A673 (cell line): ENCODE measurements around the gene SINHCAF. TPM values are rescaled to one million over a fixed set of nuclear protein-coding genes. Genes with fewer than 3 reads are reported as not detected.

Experiments used
- BruUV-seq: library from RNA; stranded (reverse); fragments of 400-500 nt; replicated peaks from 2 replicates; lab custom pipeline; 2021; lab: Mats Ljungman, UMichigan
- CTCF ChIA-PET: fragments of 300-600 bp; sonication (Branson Sonifier 250); formaldehyde crosslinking; loops from one replicate; lab custom pipeline; 2022; ENCODE audit warnings: antibody characterized with exemption; lab: Charles Lee
- POLR2A ChIA-PET: fragments of 300-600 bp; sonication (Branson Sonifier 250); formaldehyde crosslinking; loops from one replicate; lab custom pipeline; 2022; ENCODE audit warnings: antibody characterized with exemption; ENCODE audit not compliant: low non-redundant PET; lab: Charles Lee
- DNase-seq: peaks from one replicate; pipeline ENCODE4 v3.0.0-alpha.2; 2015; ENCODE audit warnings: low spot score
- H3K27ac ChIP-seq: fragments of 200-600 bp; sonication (generic); 2 replicates; pipeline ENCODE4 v1.5.1; 2016; ENCODE audit warnings: mixed run types, low read depth, mild to moderate bottlenecking, mixed read lengths, antibody characterized with exemption, low read length; ENCODE audit not compliant: poor library complexity, severe bottlenecking
- H3K27me3 ChIP-seq: fragments of 200-600 bp; sonication (generic); replicated peaks from 2 replicates; pipeline ENCODE4 v1.6.1; 2017; ENCODE audit warnings: mixed run types, low read depth, mild to moderate bottlenecking, mixed read lengths, antibody characterized with exemption, low read length; ENCODE audit not compliant: insufficient read depth, poor library complexity
- H3K36me3 ChIP-seq: fragments of 200-600 bp; sonication (generic); 2 replicates; pipeline ENCODE4 v1.6.1; 2016; ENCODE audit warnings: mixed run types, mild to moderate bottlenecking, mixed read lengths, antibody characterized with exemption, low read length; ENCODE audit not compliant: insufficient read depth, poor library complexity, severe bottlenecking
- H3K4me1 ChIP-seq: fragments of 200-600 bp; sonication (generic); 2 replicates; pipeline ENCODE4 v1.6.1; 2017; ENCODE audit warnings: mixed run types, mild to moderate bottlenecking, mixed read lengths, antibody characterized with exemption, low read length; ENCODE audit not compliant: insufficient read depth, poor library complexity, severe bottlenecking
- H3K4me3 ChIP-seq: fragments of 200-600 bp; sonication (generic); 2 replicates; pipeline ENCODE4 v1.5.1; 2016; ENCODE audit warnings: low read depth, mixed run types, mild to moderate bottlenecking, mixed read lengths, low read length; ENCODE audit not compliant: poor library complexity, severe bottlenecking
- H3K9me3 ChIP-seq: fragments of 200-600 bp; sonication (generic); 2 replicates; pipeline ENCODE4 v1.6.1; 2016; ENCODE audit warnings: mixed run types, low read depth, mild to moderate bottlenecking, mixed read lengths, antibody characterized with exemption, low read length; ENCODE audit not compliant: poor library complexity, severe bottlenecking
- CTCF ChIP-seq: fragments of 300-800, 200-600 bp; sonication (generic); conservative IDR thresholded peaks from 2 replicates; pipeline ENCODE4 v1.5.1; 2017; ENCODE audit warnings: low read depth, mild to moderate bottlenecking, antibody characterized with exemption, low read length, moderate library complexity, mixed read lengths
- EZH2 ChIP-seq: fragments of 200-600 bp; sonication (generic); IDR thresholded peaks from 2 replicates; pipeline ENCODE4 v1.6.1; 2017; ENCODE audit warnings: borderline replicate concordance, low read depth, mild to moderate bottlenecking, mixed read lengths, antibody characterized with exemption, low read length; ENCODE audit not compliant: poor library complexity, severe bottlenecking
- intact Hi-C: fragments of 100-400 bp; cut with micrococcal nuclease; formaldehyde crosslinking; loops from one replicate; pipeline ENCODE4 v1.10.0; 2022; ENCODE audit not compliant: unreplicated experiment
- total RNA-seq: library from RNA; stranded (reverse); gene quantifications from 2 replicates; pipeline ENCODE4 v1.2.3, GENCODE V29; 2021

Gene SINHCAF
- total RNA-seq, 1 experiment from 2014 or later, result 137 TPM

GRCh38 chr12:31278424-31278823 lies 47.5 kb downstream of the SINHCAF start:
- no peaks in the 10 kb centered on the region for H3K27me3 ChIP-seq
- no peak for TF ChIP-seq EZH2
- TF ChIP-seq CTCF, result no peak
- intact Hi-C loops, result no loop called here
- CTCF ChIA-PET, result interaction anchor here (0.7 kb wide), 1 partner anchor 15 kb away, joined by 7 read pairs; no protein-coding TSS in a partner anchor
- POLR2A ChIA-PET, result interaction anchor here (0.6 kb wide), 1 partner anchor 1422 kb away, joined by 6 read pairs; no protein-coding TSS in a partner anchor
- H3K27ac ChIP-seq, result no peak overlapping the region
- no peaks in the 10 kb centered on the region for H3K9me3 ChIP-seq
- H3K4me3 ChIP-seq, result no peak overlapping the region
- DNase-seq, result no peak
- H3K4me1 ChIP-seq, result no peaks in the 10 kb centered on the region
- BruUV-seq, result no TSS peak
- H3K36me3 ChIP-seq, result peaks cover 17% of the 10 kb centered on the region

- H3K36me3 ChIP-seq, result peaks cover 8% of the 10 kb centered on the region
- no TSS peak for BruUV-seq
- no peaks in the 10 kb centered on the region for H3K4me1 ChIP-seq
- intact Hi-C loops, result no loop called here
- POLR2A ChIA-PET, result no interaction called here
- H3K27me3 ChIP-seq, result no peaks in the 10 kb centered on the region
- no peak overlapping the region for H3K27ac ChIP-seq
- no peak for TF ChIP-seq EZH2
- TF ChIP-seq CTCF, result no peak
- DNase-seq, result no peak
- CTCF ChIA-PET, result no interaction called here
- no peaks in the 10 kb centered on the region for H3K9me3 ChIP-seq
- no peak overlapping the region for H3K4me3 ChIP-seq
Observed at GRCh38 chr12:31277081-31277480, 48.9 kb downstream of the SINHCAF start.

GRCh38 chr12:31275491-31275890 lies 50.5 kb downstream of the SINHCAF start:
- POLR2A ChIA-PET, result no interaction called here
- H3K36me3 ChIP-seq, result peaks cover 6% of the 10 kb centered on the region
- no TSS peak for BruUV-seq
- no peaks in the 10 kb centered on the region for H3K9me3 ChIP-seq
- TF ChIP-seq CTCF (no peak), EZH2 (no peak)
- no peaks in the 10 kb centered on the region for H3K27me3 ChIP-seq
- no peaks in the 10 kb centered on the region for H3K4me1 ChIP-seq
- no peak for DNase-seq
- H3K27ac ChIP-seq, result no peak overlapping the region
- CTCF ChIA-PET, result no interaction called here
- intact Hi-C loops, result no loop called here
- H3K4me3 ChIP-seq, result no peak overlapping the region
